Measurements from ENCODE around the gene ROBO1.

DNA sequence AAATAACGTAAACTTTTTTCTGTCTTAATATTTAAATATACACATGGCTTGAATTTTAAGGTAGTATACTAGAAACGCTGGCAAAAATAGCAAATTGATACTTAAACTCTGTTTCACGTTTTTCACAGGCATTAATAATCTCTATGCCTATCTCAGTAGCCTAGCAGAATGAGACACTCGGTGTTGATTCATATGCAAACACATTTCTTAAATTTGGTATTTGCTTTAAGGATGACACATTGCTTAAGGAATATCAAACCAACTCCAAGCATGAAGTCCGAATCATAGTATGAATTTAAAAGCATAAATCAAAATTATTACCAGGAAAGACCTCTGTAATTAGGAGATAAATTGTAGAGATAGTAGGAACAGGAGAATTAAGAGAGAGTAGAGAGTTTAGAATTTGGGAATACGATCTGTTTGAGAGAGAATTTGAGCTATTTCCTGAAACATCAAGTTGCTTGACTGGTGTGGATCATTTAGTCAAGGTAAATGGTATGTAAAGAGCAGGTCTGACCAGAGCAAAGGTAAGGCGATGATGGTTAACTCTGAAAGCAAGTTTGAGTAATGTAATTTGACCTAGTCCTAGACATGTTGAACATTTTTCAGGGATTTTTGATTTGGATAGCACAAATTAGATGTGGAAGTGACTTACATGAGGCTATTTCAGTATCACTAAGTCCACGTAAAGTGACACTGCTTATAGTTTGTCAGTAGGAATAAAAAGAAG lies 236.1 kb downstream of the ROBO1 start:
- TF ChIP-seq, protein P1, sequence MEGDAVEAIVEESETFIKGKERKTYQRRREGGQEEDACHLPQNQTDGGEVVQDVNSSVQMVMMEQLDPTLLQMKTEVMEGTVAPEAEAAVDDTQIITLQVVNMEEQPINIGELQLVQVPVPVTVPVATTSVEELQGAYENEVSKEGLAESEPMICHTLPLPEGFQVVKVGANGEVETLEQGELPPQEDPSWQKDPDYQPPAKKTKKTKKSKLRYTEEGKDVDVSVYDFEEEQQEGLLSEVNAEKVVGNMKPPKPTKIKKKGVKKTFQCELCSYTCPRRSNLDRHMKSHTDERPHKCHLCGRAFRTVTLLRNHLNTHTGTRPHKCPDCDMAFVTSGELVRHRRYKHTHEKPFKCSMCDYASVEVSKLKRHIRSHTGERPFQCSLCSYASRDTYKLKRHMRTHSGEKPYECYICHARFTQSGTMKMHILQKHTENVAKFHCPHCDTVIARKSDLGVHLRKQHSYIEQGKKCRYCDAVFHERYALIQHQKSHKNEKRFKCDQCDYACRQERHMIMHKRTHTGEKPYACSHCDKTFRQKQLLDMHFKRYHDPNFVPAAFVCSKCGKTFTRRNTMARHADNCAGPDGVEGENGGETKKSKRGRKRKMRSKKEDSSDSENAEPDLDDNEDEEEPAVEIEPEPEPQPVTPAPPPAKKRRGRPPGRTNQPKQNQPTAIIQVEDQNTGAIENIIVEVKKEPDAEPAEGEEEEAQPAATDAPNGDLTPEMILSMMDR (IDR thresholded peaks at IDR 0.05) = no peak
- TF ChIP-seq POLR2A (IDR thresholded peaks at IDR 0.05) = no peak
